HepG2 (cell line): ENCODE results near the gene HS3ST3B1. TPM values are rescaled to one million over a fixed set of nuclear protein-coding genes. Genes with fewer than 3 reads are reported as not detected.

Experiments used
- AGO2 ChIP-seq: fragments of 200-400 bp; formaldehyde crosslinking; optimal IDR thresholded peaks from 2 replicates; pipeline ENCODE3; 2017; ENCODE audit warnings: mild to moderate bottlenecking, low read depth, low read length, moderate library complexity
- ARNT ChIP-seq: fragments of 450-650 bp; IDR thresholded peaks from 2 replicates; pipeline ENCODE4 v1.6.1; 2017
- DRAP1 ChIP-seq: IDR thresholded peaks from 2 replicates; pipeline ENCODE4 v1.6.1; 2016; ENCODE audit warnings: missing genetic modification reagents, missing compliant biosample characterization
- HDAC2 ChIP-seq: sonication (generic); formaldehyde crosslinking; IDR thresholded peaks from 2 replicates; pipeline ENCODE4 v1.4.0; 2020; ENCODE audit warnings: missing genetic modification reagents
- ISL2 ChIP-seq: sonication (generic); formaldehyde crosslinking; IDR thresholded peaks from 2 replicates; pipeline ENCODE4 v1.5.0; 2020; ENCODE audit warnings: missing genetic modification reagents
- MEIS1 ChIP-seq: sonication (generic); formaldehyde crosslinking; IDR thresholded peaks from 2 replicates; pipeline ENCODE4 v1.9.0; 2021; ENCODE audit warnings: mild to moderate bottlenecking, missing genetic modification reagents, moderate library complexity, borderline replicate concordance
- RARA ChIP-seq: IDR thresholded peaks from 2 replicates; pipeline ENCODE4 v1.6.1; 2016; ENCODE audit warnings: missing genetic modification reagents, missing compliant biosample characterization
- RFXANK ChIP-seq: IDR thresholded peaks from 2 replicates; pipeline ENCODE4 v1.6.1; 2016
- SIN3B ChIP-seq: fragments of 150-350 bp; IDR thresholded peaks from 2 replicates; pipeline ENCODE4 v1.6.1; 2014; ENCODE audit warnings: low read length
- SMAD1 ChIP-seq: sonication (generic); formaldehyde crosslinking; IDR thresholded peaks from 2 replicates; pipeline ENCODE4 v1.4.0; 2020; ENCODE audit warnings: missing genetic modification reagents, low read depth, mild to moderate bottlenecking, borderline replicate concordance
- ZBTB1 ChIP-seq: sonication (generic); formaldehyde crosslinking; IDR thresholded peaks from 2 replicates; pipeline ENCODE4 v1.4.0; 2020; ENCODE audit warnings: missing genetic modification reagents, borderline replicate concordance
- ZBTB43 ChIP-seq: sonication (generic); formaldehyde crosslinking; conservative IDR thresholded peaks from 2 replicates; pipeline ENCODE4 v1.4.0; 2020; ENCODE audit warnings: missing genetic modification reagents
- ZNF101 ChIP-seq: sonication (generic); formaldehyde crosslinking; IDR thresholded peaks from 2 replicates; pipeline ENCODE4 v1.4.0; 2020; ENCODE audit warnings: mild to moderate bottlenecking, low read depth, missing genetic modification reagents, borderline replicate concordance
- ZNF205 ChIP-seq: IDR thresholded peaks from 2 replicates; pipeline ENCODE4 v1.6.1; 2018; ENCODE audit warnings: missing biosample characterization, missing genetic modification reagents
- ZNF562 ChIP-seq: sonication (generic); formaldehyde crosslinking; IDR thresholded peaks from 2 replicates; pipeline ENCODE4 v1.8.0; 2022; ENCODE audit warnings: missing genetic modification reagents, borderline replicate concordance
- ZNF605 ChIP-seq: sonication (generic); formaldehyde crosslinking; IDR thresholded peaks from 2 replicates; pipeline ENCODE4 v1.8.0; 2022; ENCODE audit warnings: mild to moderate bottlenecking, missing genetic modification reagents
- ZNF772 ChIP-seq: sonication (generic); formaldehyde crosslinking; IDR thresholded peaks from 2 replicates; pipeline ENCODE4 v1.5.0; 2020; ENCODE audit warnings: mild to moderate bottlenecking, missing genetic modification reagents
- ZNF780A ChIP-seq: sonication (generic); formaldehyde crosslinking; IDR thresholded peaks from 2 replicates; pipeline ENCODE4 v1.8.0; 2022; ENCODE audit warnings: mild to moderate bottlenecking, missing genetic modification reagents, moderate library complexity
- ZNF792 ChIP-seq: IDR thresholded peaks from 2 replicates; pipeline ENCODE4 v1.6.1; 2016
- polyA plus RNA-seq, 8 experiments: library from polyadenylated mRNA; depleted of rRNA in 3 of 8; stranded (reverse) in 7 of 8; unstranded in 1 of 8; fragments of >200 nt; fragmentation: Illumina TruSeq in 4 of 8; extraction: Trizol in 4 of 8; gene quantifications; 2 replicates each; pipeline versions ENCODE4 v1.2.1 to v1.2.3, GENCODE V29; 2011 to 2016; ENCODE audit warnings: low read depth in 4 of 8, missing spikeins in 1 of 8, mixed read lengths in 1 of 8; ENCODE audit not compliant: insufficient read depth in 1 of 8
- total RNA-seq, 5 experiments: library from RNA; depleted of rRNA; stranded (reverse); fragments of >200 nt; fragmentation: Illumina TruSeq; extraction: Trizol; gene quantifications; 2 replicates each; pipeline ENCODE4 v1.2.3, GENCODE V29; 2016; ENCODE audit warnings: low read depth in 1 of 5
- TF ChIP-seq, protein P1 (sequence below): sonication (generic); formaldehyde crosslinking; IDR thresholded peaks from 2 replicates; pipeline ENCODE4 v1.5.0; 2020; ENCODE audit warnings: missing genetic modification reagents
- TF ChIP-seq, protein P2 (sequence below): sonication (generic); formaldehyde crosslinking; IDR thresholded peaks from 2 replicates; pipeline ENCODE4 v1.9.0; 2021; ENCODE audit warnings: mild to moderate bottlenecking, missing genetic modification reagents
- TF ChIP-seq, protein P3 (sequence below): sonication (generic); formaldehyde crosslinking; IDR thresholded peaks from 2 replicates; pipeline ENCODE4 v1.5.0; 2020; ENCODE audit warnings: mild to moderate bottlenecking, low read depth, missing genetic modification reagents, borderline replicate concordance

HS3ST3B1 gene
- total and polyA plus RNA-seq, 2 of the 13 experiments (the other 11 are each of a cell fraction or from before 2014, with no cell fraction given), result 15.7 to 39.5 TPM

- TF ChIP-seq, protein P1, sequence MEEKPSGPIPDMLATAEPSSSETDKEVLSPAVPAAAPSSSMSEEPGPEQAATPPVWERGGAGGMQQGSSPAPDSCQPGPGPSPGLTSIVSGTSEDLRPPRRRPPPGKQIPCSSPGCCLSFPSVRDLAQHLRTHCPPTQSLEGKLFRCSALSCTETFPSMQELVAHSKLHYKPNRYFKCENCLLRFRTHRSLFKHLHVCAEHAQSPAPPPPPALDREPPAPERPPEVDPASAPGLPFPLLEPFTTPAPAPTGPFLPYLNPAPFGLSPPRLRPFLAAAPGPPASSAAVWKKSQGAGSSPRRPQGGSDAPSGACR (CRISPR knock-in tag), result no peak; the same call in 1 of the 2 replicates
- TF ChIP-seq ZNF780A (CRISPR knock-in tag) (no peak), ARNT (0 out of 2 replicates have a peak, but pooled peaks have one; percentile 62), ZBTB1 (CRISPR knock-in tag) (no peak), RFXANK (CRISPR knock-in tag) (no peak), ZBTB43 (CRISPR knock-in tag) (no peak; the same call in 1 of the 2 replicates), ZNF605 (peak; percentile 72; the same call in 1 of the 2 replicates), ZNF792 (peak; percentile 87), MEIS1 (CRISPR knock-in tag) (peak; percentile 55), ZNF562 (no peak), DRAP1 (CRISPR knock-in tag) (peak; percentile 92), AGO2 (no peak), ZNF772 (CRISPR knock-in tag) (peak; percentile 26; the same call in 1 of the 2 replicates), ZNF101 (no peak), SIN3B (0 out of 2 replicates have a peak, but pooled peaks have one; percentile 36), ZNF205 (CRISPR knock-in tag) (no peak; the same call in 1 of the 2 replicates), ISL2 (peak; percentile 98), HDAC2 (CRISPR knock-in tag) (peak; percentile 94), RARA (peak; percentile 92), SMAD1 (CRISPR knock-in tag) (no peak)
- TF ChIP-seq, protein P2, sequence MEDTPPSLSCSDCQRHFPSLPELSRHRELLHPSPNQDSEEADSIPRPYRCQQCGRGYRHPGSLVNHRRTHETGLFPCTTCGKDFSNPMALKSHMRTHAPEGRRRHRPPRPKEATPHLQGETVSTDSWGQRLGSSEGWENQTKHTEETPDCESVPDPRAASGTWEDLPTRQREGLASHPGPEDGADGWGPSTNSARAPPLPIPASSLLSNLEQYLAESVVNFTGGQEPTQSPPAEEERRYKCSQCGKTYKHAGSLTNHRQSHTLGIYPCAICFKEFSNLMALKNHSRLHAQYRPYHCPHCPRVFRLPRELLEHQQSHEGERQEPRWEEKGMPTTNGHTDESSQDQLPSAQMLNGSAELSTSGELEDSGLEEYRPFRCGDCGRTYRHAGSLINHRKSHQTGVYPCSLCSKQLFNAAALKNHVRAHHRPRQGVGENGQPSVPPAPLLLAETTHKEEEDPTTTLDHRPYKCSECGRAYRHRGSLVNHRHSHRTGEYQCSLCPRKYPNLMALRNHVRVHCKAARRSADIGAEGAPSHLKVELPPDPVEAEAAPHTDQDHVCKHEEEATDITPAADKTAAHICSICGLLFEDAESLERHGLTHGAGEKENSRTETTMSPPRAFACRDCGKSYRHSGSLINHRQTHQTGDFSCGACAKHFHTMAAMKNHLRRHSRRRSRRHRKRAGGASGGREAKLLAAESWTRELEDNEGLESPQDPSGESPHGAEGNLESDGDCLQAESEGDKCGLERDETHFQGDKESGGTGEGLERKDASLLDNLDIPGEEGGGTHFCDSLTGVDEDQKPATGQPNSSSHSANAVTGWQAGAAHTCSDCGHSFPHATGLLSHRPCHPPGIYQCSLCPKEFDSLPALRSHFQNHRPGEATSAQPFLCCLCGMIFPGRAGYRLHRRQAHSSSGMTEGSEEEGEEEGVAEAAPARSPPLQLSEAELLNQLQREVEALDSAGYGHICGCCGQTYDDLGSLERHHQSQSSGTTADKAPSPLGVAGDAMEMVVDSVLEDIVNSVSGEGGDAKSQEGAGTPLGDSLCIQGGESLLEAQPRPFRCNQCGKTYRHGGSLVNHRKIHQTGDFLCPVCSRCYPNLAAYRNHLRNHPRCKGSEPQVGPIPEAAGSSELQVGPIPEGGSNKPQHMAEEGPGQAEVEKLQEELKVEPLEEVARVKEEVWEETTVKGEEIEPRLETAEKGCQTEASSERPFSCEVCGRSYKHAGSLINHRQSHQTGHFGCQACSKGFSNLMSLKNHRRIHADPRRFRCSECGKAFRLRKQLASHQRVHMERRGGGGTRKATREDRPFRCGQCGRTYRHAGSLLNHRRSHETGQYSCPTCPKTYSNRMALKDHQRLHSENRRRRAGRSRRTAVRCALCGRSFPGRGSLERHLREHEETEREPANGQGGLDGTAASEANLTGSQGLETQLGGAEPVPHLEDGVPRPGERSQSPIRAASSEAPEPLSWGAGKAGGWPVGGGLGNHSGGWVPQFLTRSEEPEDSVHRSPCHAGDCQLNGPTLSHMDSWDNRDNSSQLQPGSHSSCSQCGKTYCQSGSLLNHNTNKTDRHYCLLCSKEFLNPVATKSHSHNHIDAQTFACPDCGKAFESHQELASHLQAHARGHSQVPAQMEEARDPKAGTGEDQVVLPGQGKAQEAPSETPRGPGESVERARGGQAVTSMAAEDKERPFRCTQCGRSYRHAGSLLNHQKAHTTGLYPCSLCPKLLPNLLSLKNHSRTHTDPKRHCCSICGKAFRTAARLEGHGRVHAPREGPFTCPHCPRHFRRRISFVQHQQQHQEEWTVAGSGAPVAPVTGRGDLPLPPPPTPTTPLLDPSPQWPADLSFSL (CRISPR knock-in tag), result no peak
- TF ChIP-seq, protein P3, sequence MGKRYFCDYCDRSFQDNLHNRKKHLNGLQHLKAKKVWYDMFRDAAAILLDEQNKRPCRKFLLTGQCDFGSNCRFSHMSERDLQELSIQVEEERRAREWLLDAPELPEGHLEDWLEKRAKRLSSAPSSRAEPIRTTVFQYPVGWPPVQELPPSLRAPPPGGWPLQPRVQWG (CRISPR knock-in tag), result no peak
Measured at GRCh38 chr17:14372905-14373613, 72.2 kb downstream of the HS3ST3B1 start (continued).
